Measurements from ENCODE around the gene CFAP61.

CFAP61 gene

DNA sequence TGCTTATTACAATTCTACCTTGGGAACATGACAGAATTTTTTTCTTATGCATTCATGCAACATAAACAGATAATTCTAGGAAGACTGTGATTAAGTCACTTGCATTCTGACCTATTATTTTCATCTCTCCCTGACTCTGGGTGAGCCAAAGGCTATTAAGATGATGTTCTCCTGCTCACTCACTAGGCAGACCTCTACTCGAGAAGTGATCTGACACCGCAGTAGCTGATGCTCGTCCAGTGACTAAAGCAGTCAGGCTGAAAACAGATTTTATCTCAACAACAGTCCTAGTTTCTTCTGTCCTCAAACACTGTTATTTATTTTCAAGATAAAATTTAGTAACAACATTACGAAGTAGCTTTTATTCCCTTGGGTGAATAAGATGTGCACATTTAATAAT, 17.8 kb upstream of the CFAP61 start:
- DNase-seq (ENCODE audit: insufficient read length, low spot score) (no peak), FAIRE-seq (no peak)

DNA sequence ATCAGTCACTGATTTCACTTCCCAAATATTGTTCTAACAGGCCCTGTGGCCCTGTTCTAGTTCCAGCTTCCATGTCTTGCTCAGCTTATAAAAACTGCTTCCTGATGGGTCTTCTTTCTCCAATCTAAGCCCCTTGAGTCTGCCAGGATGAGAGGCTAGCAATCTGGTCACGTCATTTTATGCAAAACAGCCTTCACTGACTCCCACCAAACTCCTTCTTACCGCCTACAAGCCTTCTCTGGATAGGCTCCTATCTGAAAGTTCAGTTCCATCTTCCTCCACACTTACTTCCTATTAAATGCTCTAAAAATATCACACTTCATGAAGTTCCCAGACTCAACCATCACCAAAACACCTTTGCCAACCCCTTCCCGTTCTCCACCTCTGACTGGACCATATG, 15.6 kb upstream of the CFAP61 start:
- DNase-seq (ENCODE audit: insufficient read length, low spot score) (no peak), FAIRE-seq (no peak)

DNA sequence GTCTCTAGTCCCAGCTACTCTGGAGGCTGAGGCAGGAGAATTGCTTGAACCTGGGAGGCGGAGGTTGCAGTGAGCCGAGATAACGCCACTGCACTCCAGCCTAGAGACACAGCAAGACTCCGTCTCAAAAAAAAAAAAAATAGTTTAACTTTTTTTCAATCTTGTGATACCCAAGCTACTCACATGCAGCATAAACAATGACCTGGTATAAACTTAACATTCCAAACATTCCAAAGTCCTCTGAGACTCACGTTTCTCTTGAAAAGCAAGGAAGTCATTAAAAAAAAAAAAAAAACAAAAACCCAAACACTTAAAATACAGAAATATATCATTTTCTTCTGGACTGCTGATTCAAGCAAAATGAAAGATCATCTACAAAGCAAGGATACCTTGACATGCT, 14.4 kb upstream of the CFAP61 start:
- DNase-seq (ENCODE audit: insufficient read length, low spot score): no peak
- no peak for FAIRE-seq

DNA sequence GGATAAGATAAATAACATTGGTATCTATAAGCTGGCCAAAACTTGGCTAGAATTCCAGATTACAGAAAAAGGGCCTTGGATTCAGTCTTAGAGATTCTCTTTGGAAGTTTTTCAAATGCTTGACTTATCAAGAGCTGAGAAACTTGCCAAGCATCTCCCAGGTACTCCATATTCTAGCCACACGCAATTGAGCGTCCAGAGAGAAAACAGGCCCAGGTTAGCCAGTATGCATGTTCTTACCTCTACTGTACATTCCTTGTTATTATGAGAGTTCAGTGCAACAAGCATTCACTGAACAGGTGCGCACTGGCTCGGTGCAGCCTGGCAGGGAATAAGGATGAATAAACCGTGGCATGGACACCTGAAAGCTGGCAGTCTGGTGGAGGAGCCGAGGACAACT, 13.7 kb upstream of the CFAP61 start:
- FAIRE-seq (no peak), DNase-seq (ENCODE audit: insufficient read length, low spot score) (no peak)

DNA sequence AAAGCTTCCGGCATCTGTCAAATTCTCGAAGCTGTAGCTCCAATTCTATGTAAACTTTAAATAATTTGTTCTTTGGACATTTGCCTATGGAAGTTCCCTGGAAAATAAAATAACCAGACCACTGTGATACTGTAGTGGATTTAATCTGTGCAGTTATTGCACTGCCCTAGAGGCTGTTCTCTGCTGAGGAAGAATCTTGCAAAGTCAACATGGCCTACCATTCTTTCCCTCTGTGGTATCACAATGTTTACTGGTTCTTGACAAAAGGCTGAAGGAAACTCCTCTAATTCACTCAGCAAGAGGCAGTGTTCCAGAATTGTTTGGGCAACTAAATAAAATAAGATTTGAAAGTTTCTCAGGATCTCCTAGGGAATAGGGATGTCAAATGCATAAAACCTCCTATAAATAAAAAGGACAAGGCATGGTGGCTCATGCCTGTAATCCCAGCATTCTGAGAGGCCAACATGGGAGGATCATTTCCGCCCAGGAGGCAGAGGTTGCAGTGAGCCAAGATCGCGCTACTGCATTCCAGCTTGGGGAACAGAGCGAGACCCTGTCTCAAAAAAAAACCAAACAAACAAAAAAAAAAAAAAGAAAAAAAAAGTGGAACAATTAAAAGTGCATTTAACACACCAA, 12.5 kb upstream of the CFAP61 start:
- no peak for FAIRE-seq

DNA sequence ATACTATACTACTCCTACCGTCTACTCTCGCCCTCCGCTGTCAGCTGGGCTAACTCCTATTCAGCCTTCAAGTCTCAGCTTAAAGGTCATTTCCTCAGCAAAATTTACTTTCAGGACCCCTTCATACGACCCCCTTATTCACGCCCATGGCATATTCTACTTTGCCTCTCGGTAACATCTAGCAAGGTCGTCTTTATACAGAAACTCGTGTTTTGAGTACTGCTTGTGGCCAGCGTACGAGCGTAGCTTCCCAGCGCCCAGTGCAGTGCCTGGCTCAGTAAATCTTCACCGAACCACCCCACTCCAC, 612 bp upstream of the CFAP61 start:
- no peak for FAIRE-seq
- no peak for DNase-seq (ENCODE audit: insufficient read length, low spot score)

More for the DNA sequence above, 12.5 kb upstream of the CFAP61 start:
- DNase-seq (ENCODE audit: insufficient read length, low spot score): no peak

DNA sequence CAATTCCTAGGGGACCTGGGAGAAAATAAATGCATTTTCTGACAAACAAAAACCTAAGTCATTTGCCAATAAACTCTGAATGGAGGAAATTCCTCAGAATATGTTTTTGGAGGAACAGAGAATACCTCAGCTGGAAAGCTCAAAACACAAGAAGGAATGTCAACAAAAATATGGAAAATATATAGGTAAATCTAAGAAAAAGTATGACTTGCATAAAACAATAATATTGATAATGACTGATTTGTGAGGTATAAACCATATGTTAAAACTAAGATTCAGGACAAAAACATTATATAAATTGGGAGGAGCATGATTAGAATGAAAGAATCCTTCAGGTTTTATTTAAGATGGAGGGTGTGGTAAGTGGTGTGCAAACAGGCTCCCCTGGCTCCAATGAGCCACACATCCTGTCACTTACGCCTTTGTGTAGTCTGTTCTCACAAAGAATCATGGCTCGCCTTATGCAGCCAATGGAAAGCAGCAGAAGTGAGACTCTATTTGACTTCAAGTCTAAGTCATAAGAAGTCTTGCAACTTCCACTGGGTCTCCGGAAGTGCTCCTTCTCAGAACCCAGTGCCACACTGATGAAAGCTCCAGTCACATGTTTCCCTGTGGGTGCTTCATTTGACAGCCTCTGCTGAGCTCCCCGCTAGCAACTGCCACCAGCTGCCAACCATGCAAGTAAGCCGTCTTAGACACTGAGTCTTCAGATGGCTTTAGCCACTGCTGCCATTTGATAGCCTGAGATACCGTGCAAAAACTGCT, 8.1 kb downstream of the CFAP61 start:
- no peak for FAIRE-seq

DNA sequence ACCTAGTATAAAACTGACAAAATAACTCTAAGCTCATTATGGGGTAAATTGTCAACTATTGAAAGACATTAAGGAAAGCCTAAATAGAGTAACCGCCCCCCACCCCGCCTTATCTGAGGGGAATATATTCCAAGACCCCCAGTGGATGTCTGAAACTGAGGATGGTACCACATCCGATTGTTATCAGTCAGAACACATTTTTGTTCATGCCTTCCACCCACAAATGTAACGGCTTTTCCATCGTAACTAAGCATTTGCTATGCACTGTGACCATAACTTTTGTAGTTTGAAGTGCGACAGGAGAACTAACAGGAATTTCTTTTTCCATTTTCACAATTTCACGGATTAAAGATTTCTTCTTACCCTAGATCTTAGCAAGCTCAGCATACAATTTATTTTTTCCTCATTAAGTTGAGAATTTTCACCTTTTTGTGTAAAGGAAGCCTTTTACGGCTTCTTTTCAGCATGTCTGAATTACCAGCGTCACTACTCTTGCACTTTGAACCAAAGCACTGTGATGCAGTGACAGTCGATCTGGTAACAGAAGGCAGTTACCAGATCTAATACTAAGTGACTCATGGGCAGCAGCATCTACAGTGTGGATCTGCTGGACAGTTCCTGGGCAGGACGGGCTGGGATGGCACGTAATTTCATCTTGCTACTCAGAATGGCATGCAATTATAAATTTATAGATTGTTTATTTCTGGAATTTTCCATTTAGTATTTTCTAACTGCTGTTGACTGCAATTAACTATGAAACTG, 11.8 kb downstream of the CFAP61 start:
- DNase-seq (ENCODE audit: insufficient read length, low spot score) (no peak), FAIRE-seq (no peak)

More for the DNA sequence above, 8.1 kb downstream of the CFAP61 start:
- no peak for DNase-seq (ENCODE audit: insufficient read length, low spot score)

DNA sequence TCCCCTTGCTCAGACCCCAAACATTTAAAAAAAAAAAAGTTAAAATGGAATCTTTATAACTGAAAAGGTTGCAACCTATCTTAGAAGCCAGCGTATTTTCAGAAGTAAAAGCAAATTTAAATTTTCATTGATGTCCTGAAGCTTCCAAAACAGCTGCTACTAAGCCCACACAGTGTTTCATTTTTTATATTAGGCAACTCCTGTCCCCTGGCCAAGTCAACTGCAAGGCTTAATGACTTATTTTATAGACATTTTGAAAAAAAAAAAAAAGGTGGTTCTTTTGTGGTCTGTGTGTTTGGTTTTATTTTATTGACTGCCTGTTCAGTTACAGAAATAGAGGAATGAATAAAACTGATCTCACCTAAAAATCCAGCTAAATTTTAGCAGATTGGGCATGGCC, 13.0 kb downstream of the CFAP61 start:
- DNase-seq (ENCODE audit: insufficient read length, low spot score) (no peak), FAIRE-seq (no peak)

DNA sequence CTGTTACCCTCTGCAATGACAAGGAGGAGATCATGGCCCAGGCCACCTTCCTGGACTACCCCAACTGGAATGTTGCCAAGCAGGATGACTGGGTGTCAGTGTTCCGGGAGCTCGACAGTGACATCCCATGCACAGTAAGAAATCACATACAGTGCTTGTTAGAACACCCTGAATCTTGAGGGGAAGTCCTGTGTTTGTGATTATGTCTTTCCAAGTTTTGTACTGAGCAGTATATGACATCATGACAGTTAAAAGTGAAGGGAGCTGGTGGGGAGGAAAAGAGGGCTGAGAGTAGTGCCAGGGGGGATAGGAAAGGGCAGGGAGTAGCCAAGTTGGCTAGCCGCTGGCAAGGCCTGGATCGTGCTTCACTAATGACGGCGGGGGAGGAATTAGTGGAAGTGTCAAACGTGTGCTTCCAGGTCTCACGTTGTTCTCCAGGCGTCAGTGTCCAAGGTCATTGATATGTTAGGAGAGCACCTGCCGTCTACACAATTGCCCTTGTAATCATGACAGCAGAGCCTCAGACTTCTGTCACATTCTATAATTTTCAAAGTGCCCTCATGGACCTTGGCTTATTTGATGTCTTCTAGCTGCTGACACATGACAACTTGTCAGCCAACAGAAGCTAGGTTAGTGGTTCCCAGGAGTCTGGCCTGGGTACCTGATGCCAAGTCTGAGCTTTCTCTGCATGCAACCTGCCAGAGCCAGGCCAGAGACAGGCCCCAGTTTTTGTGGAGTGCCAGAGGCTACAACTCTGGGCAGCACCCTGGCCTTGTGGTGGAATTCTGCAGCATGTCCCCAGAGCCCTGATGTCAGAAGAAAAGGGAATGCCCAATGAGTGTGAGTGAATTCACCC, 18.8 kb downstream of the CFAP61 start:
- no peak for FAIRE-seq

DNA sequence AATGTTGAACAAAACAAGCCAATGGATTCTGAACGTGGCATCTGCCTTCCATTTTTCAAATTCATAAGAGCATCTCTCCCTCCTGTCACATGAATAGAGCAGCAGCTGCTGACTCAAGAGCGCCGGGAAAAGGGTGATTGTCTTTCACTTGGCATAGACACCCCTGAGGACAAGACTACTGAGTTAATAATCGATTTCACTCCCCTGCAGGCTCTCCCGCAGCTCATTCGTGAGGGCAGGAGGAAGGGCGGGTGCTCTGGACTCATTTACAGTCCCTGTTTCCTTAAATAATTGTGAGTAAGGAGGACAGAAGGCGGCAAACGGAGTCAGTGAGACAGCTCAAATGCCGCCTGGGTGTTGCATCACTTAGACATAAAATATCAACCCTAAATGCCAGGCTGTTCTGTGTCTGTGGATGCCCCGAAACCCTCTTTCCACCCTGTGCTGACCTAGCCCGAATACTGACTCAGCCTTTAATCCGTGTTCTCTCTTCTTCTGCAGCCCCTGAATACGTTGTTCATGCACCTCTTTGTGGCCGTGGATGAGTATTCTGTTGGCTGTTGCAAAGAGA, 21.6 kb downstream of the CFAP61 start:
- no peak for DNase-seq (ENCODE audit: insufficient read length, low spot score)
- no peak for FAIRE-seq

More for the DNA sequence above, 18.8 kb downstream of the CFAP61 start:
- DNase-seq (ENCODE audit: insufficient read length, low spot score): no peak

DNA sequence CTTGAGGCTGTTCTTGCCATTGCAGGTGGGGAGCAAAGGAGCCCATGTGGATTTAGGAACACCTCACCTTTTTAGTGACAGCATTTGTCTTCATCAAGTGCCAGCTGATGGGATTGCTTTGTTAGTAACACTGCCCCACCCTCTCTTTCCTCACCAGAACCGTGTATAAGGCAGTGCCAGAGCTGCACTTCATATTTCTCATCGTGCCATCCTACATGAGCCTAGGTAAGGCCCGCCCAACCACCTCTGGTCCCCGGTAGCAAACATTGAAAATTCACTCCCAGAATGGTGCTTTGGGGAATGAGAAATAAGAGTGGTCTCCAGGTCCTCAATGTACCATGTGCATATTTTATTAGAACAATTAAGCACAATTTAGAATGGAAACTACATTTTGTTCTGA, 22.7 kb downstream of the CFAP61 start:
- FAIRE-seq: no peak
- DNase-seq (ENCODE audit: insufficient read length, low spot score): no peak

DNA sequence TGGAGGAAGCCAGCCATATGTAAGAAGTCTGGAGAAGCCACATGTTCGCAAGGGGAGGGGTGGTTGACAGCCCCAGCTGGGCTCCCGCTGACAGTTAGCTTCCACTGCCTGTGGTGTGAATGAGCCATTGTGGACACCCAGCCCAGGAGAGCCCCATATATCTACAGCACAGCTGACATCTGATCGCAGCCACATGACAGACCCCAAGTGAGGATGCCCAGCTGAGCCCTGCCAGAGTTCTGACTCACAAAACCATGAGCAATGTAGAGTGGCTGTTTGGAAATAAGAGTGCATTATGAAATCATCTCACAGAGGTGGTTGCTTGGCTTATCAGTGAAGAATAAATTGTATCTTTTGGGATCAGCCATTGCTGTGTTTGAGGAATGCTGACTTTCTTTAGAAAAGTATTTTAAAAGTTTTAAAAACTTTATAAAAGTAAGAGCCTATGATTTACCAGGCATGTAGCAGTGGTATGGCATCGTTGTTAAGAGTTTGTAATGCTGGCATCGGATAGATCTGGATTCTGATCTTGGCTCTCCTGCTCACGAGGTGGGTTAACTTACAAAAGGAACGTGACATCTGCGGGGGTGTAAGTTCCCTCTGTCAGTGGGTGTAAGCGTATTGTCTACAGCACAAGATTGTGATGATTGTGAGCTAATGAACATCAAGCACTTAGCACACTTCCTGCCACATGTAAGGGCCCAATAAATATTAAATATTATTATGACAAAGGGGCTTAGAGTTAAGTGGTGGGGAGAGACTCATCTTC, 24.1 kb downstream of the CFAP61 start:
- FAIRE-seq (no peak), DNase-seq (ENCODE audit: insufficient read length, low spot score) (no peak)

DNA sequence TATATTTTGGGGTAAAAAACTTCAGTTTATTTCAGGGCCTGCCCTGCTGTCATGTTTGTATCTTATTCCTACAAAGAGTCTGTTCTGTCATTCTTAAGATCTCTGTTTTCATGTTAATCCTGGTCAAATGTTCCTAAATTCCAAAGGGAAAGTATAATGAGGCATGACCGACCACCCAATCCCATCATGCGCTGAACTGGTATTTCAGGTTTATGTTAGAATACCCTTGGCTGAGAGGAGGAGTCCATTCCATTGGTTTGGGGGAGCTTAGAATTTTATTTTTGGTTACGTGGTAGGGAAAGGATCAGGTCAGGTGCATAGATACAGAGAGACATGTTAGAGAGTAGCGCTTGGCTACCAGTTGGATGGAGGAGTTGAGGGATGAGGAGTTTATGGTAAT, 25.7 kb downstream of the CFAP61 start:
- no peak for DNase-seq (ENCODE audit: insufficient read length, low spot score)
- FAIRE-seq: no peak

DNA sequence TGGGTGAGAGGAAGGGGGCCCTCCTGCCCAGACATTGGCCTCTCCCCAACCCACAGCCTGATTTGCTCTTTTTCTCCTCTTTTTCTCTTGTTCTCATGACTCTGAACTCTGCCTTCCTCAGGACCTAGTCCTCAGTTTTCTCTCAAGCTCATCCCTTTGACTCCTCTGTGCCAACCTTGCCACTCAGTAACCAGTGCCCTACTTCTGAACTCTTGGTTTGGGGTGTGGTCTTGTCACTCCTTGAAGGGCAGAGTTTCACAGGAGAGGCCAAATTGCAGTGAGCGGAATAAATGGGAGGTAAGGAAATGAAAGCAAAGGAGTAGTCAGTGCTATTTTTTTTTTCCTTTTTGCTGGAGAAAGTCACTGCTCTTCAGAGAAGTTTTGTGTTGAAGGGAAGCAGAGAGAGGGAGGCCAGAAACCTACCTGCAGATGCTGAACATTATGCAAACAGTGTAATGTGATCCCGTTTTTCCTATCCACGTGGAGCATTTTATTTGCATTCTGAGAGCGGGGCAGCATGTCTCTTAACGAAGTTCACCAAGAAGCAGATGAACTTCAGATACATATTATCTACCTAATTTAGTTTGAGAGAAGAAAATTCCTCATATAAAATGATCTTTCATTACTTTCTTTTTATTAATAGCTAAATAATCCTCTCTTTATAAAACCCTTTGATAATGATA, 26.9 kb downstream of the CFAP61 start:
- no peak for FAIRE-seq

DNA sequence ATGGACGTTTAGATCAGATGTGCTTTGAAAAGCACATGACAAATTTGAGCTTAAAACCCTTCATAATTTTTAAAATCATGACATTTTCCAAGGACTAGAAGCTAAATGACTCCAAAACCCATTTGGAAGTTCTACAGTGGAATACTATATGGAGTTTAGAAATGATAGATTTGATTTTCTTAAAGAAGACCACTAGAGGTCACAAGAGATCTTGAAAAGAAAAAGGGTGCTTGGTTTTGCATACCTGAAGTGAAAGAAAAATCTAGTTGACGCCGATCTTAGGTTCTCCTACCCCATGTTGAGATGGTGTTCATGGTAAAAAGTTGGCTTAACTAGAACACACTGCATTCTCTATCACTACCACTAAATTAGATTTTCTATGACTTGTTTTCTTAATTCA, 31.5 kb downstream of the CFAP61 start:
- FAIRE-seq: peak; percentile 88
- peak; percentile 16 for DNase-seq (ENCODE audit: insufficient read length, low spot score)

More for the DNA sequence above, 26.9 kb downstream of the CFAP61 start:
- DNase-seq (ENCODE audit: insufficient read length, low spot score): no peak

DNA sequence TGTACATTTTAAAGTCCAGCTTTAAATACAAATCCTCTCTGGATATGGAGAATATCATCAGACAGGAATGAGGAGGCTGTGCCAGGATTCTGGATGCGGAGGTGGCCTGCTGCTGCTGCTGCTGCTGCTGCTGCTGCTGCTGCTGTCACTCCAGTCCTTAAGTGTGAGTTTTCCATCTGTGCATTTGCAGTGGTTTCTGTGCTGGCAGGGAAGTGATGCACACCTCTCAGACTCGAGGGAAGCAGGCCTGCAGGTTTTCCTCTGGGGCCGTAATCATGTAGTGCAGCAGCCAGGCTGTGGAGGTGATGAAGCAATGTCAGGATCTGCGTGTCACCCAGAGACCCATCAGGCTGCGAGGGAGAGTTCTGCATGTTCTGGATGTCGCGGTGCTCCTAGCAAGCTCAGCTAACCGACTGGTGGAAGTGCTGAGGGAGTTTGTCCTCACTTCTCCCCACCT, 32.0 kb downstream of the CFAP61 start:
- no peak for DNase-seq (ENCODE audit: insufficient read length, low spot score)
- FAIRE-seq: no peak

DNA sequence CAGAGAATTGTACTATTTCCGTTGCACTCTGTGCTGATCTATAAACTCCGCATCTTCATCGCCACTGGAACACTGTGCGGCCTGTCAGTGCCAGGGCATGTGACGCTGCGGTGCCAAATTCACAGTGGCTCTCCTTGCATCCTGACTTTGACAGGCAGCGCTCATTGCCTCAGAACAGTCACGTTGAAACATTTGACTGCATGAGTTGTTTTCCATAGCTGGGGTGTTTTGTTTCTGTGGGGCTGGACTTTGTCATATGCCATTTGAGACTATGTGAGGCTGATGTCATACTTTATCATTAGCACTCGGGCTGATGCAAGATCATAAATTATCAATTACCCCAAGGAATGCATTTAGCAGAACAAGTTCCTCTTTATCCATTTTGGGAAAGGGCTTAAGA, 32.7 kb downstream of the CFAP61 start:
- FAIRE-seq (no peak), DNase-seq (ENCODE audit: insufficient read length, low spot score) (no peak)

DNA sequence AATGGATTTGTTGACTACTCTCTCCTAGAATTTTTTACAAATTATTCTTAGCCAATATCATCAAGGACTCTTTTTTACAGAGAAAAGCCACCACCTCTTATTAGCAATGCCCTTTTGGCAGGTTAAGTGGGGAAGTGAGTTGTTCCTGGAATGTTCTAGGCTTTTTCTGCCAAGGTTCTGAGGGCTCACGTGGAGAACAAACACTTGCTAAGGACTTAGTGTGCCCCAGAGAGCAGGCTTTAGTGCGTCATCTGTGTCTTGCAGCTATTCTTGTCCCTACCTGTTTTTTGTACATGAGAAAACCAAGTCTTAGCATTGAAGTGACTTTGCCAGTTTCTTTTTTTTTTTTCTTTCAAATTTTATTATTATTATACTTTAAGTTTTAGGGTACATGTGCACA, 33.5 kb downstream of the CFAP61 start:
- FAIRE-seq (no peak), DNase-seq (ENCODE audit: insufficient read length, low spot score) (no peak)

Measured in GM19239 (cell line).